Right hindlimb (tissue), 1 donor: ENCODE data around the gene RGS14.
"Not testable (repeated sequence)": the region's sequence is repeated elsewhere in the genome, so short reads cannot be mapped to it uniquely, and the experiment has no call there.

Experiments
- DNase-seq: peaks from one replicate; pipeline ENCODE4 v3.0.0-alpha.2; 2018

The RGS14 gene

GRCh38 chr5:177328545-177329231 lies 29.0 kb upstream of the RGS14 start:
- no peak for DNase-seq

DNA sequence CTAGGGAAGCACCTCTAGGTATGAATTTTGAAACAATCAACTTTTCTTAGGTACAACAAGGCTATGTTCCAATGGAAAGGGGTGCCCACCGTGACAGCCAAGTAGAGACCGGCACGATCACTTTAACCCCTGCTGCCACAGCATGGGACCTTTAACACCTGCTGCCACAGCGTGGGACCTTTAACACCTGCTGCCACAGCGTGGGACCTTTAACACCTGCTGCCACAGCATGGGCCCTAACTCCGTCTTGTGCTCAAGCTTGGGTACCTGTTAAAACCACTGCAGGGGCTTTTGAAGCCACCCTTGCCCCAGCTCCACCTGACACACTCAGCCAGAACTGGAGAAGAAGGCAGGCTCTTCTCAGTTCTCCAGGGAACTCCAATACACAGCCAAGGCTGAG lies 27.8 kb upstream of the RGS14 start:
- DNase-seq: no peak

- DNase-seq: no peak
Observed at GRCh38 chr5:177330991-177331842, 26.5 kb upstream of the RGS14 start.

- DNase-seq: no peak
Observed at GRCh38 chr5:177332031-177332895, 25.5 kb upstream of the RGS14 start.

DNA sequence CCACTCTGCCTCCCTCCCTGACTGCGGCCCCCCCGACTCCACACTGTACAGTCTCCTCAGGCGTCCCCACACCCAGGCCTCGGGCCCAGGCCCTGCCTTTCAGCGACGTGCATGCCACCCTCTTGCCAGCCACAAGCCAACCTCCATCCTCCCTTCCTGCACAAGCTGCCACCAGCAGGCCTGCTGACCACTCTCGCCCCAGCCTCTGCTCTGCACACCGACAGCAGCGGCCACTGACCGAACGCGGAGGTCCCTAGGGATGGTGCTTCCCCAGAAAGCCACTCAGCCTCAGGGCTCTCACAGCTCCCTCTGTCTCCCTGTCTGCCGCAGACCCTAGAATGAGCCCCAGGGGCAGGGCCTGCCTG lies 24.8 kb upstream of the RGS14 start:
- DNase-seq: no peak

DNA sequence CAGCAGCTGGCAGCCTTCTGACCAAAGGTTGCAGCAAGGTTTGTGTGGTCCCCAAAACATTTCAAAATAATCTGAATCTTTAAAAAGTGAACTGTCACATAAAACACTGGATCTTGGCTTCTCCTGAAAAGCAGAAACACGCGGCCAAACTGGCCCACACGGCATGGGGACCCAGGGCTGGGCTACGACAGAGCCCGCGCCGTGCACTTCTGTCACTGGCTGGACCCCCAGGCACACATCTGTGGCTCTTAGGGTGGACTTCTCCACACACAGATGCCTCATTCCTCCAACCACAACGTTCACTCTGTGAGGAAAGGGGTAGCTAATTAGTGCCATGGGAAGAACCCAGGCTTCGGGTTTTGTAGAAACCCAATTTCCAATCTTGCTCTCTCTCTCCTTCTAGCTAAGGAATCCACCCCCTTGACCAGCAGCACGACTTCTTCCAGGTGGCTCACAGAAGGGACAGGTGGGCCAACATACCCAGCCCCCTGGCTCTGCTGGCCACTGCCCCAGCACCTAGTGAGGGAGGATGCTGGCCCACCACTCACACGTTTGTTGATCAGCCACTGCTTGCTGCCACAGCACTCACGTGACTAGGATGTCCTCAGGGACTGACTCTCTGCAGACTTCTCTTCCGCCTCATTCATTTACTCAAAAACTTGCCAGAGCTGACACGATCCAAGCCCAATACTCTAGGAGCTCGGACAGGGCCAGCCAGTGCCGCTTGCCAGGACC lies 24.1 kb upstream of the RGS14 start:
- DNase-seq: no peak

DNA sequence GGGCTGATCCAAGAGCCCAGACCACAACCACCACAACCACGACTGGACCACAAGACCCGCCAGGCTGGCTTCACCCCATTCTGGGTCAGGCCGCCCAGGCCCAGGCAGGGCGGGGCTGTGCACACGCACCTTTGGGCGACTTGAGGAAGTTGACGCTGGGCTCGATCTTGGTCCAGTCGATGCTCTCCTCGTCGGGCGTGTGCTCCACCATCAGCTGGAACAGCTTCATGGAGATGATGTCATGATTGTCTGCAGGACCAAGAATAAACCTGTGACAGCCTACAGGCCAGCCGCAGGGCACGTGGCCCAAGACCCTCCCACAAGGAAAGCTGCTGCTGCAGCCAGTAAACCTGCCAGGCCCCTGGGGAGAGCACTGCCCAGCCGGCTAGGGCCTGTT lies 23.6 kb upstream of the RGS14 start:
- DNase-seq: no peak

DNA sequence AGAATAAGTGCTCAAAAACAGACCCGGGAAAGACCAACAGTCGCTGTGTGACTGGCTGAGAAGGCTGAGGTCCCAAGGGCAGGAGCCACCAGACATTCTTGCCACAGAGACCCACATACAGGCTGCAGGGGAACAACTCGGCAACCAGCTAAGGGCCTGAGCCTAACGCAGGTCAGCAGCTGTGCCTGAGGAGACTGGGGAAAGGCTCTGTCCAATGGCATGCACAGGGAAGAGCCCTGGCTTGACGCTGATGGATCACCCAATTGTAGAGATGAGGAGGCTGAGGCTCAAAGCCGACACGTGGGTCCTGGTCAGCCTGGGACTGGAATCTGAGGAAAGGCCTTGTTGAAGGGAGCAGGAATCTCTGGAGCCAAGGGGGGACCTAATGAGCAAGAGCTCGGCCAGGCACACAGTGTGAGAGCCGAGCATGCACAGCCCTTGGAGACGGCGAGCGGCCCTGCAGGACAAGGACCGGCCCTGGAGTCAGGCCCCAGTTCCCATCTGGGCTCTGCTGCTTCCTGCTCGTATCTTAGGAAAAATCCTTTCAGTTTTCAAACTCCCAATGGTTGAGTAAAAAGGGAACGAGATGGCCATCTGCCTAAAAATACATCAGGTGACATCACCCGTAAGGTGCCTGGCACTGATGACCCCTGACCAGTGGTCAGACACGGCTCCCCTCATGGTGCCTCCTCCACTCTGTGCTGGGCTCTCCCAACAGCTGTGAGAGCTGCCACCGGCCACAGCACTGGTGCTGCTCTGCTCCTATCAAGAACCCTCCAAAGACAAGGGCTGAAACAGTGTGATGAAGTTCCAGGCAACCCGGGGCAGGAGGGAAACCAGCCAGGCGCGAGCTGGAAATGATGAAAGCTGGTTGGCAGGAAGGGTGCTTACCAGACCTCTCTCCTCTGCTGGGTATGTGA lies 22.7 kb upstream of the RGS14 start:
- no peak for DNase-seq

GRCh38 chr5:177335701-177336065 lies 22.0 kb upstream of the RGS14 start:
- no peak for DNase-seq

- DNase-seq: no peak
Observed at GRCh38 chr5:177336112-177336511, 21.6 kb upstream of the RGS14 start.

DNA sequence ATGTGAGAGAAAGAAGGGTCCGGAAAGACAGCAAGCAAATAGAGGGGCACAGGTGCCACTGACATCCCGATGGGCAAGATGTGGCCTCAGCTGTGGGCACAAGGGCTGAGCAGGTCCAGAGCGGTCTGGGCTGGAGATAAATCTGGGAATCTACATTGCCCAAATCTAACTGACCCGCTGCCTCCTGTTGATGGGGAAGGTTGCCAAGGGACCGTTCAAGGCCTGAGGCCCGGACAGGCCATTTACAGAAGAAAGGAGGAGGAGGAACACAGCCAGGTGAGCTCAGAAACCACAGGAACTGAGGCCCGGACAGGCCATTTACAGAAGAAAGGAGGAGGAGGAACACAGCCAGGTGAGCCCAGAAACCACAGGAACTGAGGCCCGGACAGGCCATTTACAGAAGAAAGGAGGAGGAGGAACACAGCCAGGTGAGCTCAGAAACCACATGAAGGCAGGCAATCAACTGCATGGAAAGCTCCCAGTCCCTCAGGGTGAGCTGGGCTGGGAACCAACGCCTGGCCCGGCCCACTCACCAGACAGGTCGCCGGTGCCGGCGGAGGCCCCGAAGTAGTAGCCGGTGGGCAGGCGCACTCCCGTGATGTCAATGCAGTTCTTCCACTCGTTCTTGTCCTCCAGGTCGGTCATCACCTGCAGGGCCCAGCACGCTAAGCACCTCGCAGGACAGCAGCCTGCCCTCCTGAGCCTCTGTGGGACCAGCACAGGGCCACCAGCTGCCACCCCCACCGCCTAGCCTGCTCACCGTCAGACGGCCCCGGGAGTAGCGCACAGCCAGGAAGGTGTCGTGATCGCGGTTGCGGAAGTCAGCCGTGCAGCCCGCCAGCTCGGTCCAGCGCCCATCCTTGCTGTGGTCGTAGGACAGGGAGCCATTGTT lies 20.9 kb upstream of the RGS14 start:
- no peak for DNase-seq

GRCh38 chr5:177338251-177339106 lies 19.2 kb upstream of the RGS14 start:
- no peak for DNase-seq

- DNase-seq: no peak
Observed at GRCh38 chr5:177339107-177339638, 18.6 kb upstream of the RGS14 start.

- not testable (repeated sequence) for DNase-seq
Observed at GRCh38 chr5:177343000-177343399, 14.7 kb upstream of the RGS14 start.

DNA sequence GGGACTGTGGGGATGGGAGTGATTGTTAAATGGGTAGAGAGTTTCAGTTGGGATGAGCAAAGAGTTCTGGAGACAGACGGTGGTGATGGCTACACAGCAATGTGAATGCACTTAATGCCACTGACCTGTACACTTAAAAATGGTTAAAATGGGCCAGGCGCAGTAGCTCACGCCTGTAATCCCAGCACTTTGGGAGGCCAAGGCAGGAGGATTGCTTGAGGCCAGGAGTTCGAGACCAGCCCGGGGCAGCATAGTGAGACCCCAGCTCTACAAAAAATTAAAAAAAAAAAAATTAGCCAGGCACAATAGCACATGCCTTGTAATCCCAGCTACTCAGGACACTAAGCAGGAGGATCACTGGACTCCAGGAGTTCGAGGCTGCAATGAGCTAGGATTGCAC lies 13.9 kb upstream of the RGS14 start:
- no peak for DNase-seq

- DNase-seq: no peak
Observed at GRCh38 chr5:177344891-177345290, 12.8 kb upstream of the RGS14 start.

DNA sequence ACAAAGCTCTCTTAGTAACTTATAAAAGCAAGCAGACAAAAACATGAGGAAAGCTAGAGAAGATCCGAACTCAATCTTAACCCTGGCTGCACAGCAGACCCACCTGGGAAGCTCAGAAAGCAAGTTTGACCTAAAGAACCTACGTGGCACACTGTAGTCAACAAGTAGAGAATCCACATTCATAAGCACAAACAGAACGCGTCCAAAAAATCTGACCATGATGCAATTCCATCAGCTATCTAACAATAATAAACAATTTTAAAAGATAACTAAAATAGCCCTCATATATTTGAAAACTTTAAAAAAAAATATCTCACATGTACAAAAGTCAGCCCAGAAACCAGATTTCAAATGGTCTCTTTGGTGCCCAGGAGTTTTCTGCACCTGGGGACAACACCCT lies 10.9 kb upstream of the RGS14 start:
- no peak for DNase-seq

DNA sequence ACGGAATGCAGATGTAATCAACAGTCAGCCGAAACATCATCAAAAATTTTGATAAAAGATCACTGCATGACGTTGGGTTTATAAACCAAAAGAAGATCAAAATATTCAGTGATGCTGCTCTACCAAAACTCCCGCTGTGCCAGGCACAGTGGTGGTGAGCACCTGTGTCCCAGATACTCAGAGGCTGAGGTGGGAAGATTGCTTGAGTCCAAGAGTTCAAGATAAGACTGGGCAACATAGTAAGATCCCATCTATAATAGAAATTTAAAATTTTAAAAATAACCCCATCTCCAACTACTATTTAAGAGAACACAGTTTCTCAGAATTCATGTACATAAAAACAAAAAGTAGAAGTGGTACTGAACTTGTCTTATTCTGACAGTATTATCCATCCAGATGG lies 10.0 kb upstream of the RGS14 start:
- DNase-seq: no peak

- DNase-seq: no peak
Observed at GRCh38 chr5:177349362-177349647, 8.4 kb upstream of the RGS14 start.

GRCh38 chr5:177349762-177350161 lies 8.0 kb upstream of the RGS14 start:
- no peak for DNase-seq
